ENCODE data around the gene HIPK2. TPM values are rescaled to one million over a fixed set of nuclear protein-coding genes. Genes with fewer than 3 reads are reported as not detected.

HIPK2 gene
- total and polyA plus RNA-seq, 2 of the 4 experiments (the other 2 are of a cell fraction) = 22.0 to 27.1 TPM

DNA sequence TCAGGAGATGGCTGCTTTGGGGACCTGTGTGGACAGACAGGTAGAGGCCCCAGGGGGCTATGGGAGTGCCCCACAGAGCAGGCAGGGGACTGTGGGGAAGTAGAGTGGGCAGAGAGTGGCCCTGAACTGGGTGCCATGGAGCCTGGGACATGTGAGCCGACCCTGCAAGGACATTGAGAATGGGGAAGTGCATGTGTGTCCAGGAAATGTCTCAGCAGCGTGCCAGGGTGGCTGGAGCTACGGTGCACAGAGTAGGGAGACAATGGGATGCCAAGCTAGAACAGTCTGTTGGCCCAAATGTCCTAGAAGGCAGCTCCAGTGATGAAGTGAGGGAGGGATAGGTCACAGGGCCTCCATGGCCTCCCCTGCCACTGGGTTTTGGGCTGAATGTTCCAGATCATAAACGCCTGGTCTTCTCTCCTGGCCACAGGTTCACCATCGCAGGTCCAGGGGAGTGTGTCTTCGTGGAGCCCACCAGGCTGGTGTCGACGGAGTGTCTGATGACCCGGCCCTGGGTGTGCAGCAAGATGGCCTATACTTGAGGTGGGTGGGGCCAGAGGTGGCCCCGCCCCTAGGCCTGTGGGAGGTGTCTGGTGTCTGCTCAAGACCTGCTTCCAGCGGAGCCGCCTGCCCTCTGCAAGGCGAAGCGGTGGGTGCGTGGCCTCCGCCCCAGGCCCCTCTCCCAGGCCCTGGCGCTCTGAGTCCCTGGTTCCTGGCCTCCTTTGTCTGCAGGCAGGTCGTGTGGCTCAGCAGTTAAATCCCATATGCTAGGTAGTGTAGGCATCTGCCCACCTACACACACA, 233.8 kb downstream of the HIPK2 start:
- H2BK120ac ChIP-seq (ENCODE audit: low read depth, low read length) = no peak overlapping the region
- intact Hi-C loops (cut with micrococcal nuclease) (no loop called here), in situ Hi-C loops (cut with MboI; ENCODE audit: low sequenced_read_pairs) (no loop called here), dilution Hi-C loops (cut with HindIII; ENCODE audit: low sequenced_read_pairs, unreplicated experiment) (no loop called here)
- H2AK5ac ChIP-seq (ENCODE audit: low read depth, low read length) = no peak overlapping the region
- H2BK5ac ChIP-seq (ENCODE audit: low read depth, low read length, poor library complexity, severe bottlenecking) = no peak overlapping the region
- H3K9ac ChIP-seq (ENCODE audit: low read depth, low read length) = no peak overlapping the region
- DNase-seq (no peak), ATAC-seq (ENCODE audit: low read depth) (no peak)
- H3K56ac ChIP-seq (ENCODE audit: extremely low read depth, insufficient read depth, low read length) = no peak overlapping the region
- no peak overlapping the region for H3K18ac ChIP-seq (ENCODE audit: low read depth, low read length)
- TF ChIP-seq FOS (IDR thresholded peaks at IDR 0.05; ENCODE audit: low read depth, low read length) = no peak
- no peak for TF ChIP-seq CHD1 (IDR thresholded peaks at IDR 0.05; ENCODE audit: low read depth, low read length)
- TF ChIP-seq RCOR1 (IDR thresholded peaks at IDR 0.05; ENCODE audit: insufficient replicate concordance, low read length) = no peak
- no peak for TF ChIP-seq NFE2L2 (IDR thresholded peaks at IDR 0.05; ENCODE audit: low read depth, low read length)
- no peak for TF ChIP-seq POLR2A (IDR thresholded peaks at IDR 0.05; ENCODE audit: low read depth, low read length)
- no peak for TF ChIP-seq RFX5 (IDR thresholded peaks at IDR 0.05; ENCODE audit: low read depth, low read length)
- TF ChIP-seq, protein P1, sequence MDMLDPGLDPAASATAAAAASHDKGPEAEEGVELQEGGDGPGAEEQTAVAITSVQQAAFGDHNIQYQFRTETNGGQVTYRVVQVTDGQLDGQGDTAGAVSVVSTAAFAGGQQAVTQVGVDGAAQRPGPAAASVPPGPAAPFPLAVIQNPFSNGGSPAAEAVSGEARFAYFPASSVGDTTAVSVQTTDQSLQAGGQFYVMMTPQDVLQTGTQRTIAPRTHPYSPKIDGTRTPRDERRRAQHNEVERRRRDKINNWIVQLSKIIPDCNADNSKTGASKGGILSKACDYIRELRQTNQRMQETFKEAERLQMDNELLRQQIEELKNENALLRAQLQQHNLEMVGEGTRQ (IDR thresholded peaks at IDR 0.05; ENCODE audit: low read depth, low read length) = no peak
- BruUV-seq (replicated peaks) = no TSS peak
- no peaks in the 10 kb centered on the region for H3K36me3 ChIP-seq (ENCODE audit: control insufficient read depth, insufficient read depth, low read length)
- H3K4me1 ChIP-seq (ENCODE audit: control insufficient read depth, insufficient read depth, low read length) = no peaks in the 10 kb centered on the region
- H3K79me1 ChIP-seq (ENCODE audit: low read depth in 1 of 2, low read length in 2 of 2) = no peaks in the 10 kb centered on the region
- POLR2A ChIA-PET (ENCODE audit: unreplicated experiment) = no interaction called here
- H2AK9ac ChIP-seq (replicated peaks; ENCODE audit: low read depth, low read length, poor library complexity) = no peak overlapping the region
- no peak overlapping the region for H3K14ac ChIP-seq (replicated peaks; ENCODE audit: low read depth, low read length)
- CTCF ChIA-PET = no interaction called here
- no peak overlapping the region for H3K4me3 ChIP-seq (ENCODE audit: insufficient read depth, low read depth, low read length)
- no peaks in the 10 kb centered on the region for H3K9me1 ChIP-seq (ENCODE audit: insufficient read depth, low read length)
- 69% methylated on average over 4 of the region's 18 CpGs; no CpG with 5 or more reads in 1 of the 2 experiments for WGBS, 2 experiments (ENCODE audit: extremely low coverage in 2 of 2, insufficient read length in 1 of 2)
- H4K8ac ChIP-seq (ENCODE audit: low read depth in 2 of 2, low read length in 2 of 2) = no peak overlapping the region
- H4K20me1 ChIP-seq (ENCODE audit: insufficient read depth, low read length) = no peaks in the 10 kb centered on the region
- no peak overlapping the region for H2AFZ ChIP-seq (replicated peaks; ENCODE audit: low read length, poor library complexity)
- no peak overlapping the region for H3K23ac ChIP-seq (ENCODE audit: low read depth, low read length)
- H2BK20ac ChIP-seq (ENCODE audit: low read depth, low read length) = no peak overlapping the region
- no peak overlapping the region for H3K4ac ChIP-seq (ENCODE audit: low read depth, low read length)
- H3K9me3 ChIP-seq (ENCODE audit: control insufficient read depth, insufficient read depth, low read length) = no peaks in the 10 kb centered on the region
- H4K5ac ChIP-seq (ENCODE audit: low read depth, low read length) = no peak overlapping the region
- no peak overlapping the region for H4K91ac ChIP-seq (ENCODE audit: insufficient read depth, low read depth, low read length)
- no peak overlapping the region for H3K27ac ChIP-seq (ENCODE audit: insufficient read depth, low read length)
- no peak overlapping the region for H2BK15ac ChIP-seq (ENCODE audit: low read depth, low read length)
- no peak overlapping the region for H3K4me2 ChIP-seq (ENCODE audit: low read depth, low read length)
- H3K27me3 ChIP-seq (ENCODE audit: control insufficient read depth, insufficient read depth, low read length) = peaks cover 50% of the 10 kb centered on the region

Data from IMR-90 (cell line).